Body of pancreas (tissue), 4 donors: ENCODE data around the gene IGF2BP2. TPM values are rescaled to one million over a fixed set of nuclear protein-coding genes. Genes with fewer than 3 reads are reported as not detected.

Source experiments
- ATAC-seq: fragments of 150-250 bp; one replicate; pipeline ENCODE4 v1.9.1; 2016
- DNase-seq, 4 donors: peaks; one replicate each; pipeline ENCODE4 v3.0.0-alpha.2; 2019
- H3K27ac ChIP-seq, 4 donors: fragments of 200-600 bp; sonication (generic); 1 replicate in 3 of 4; 2 replicates in 1 of 4; pipeline versions ENCODE4 v1.5.1 to v1.6.1; 2016 to 2019; ENCODE audit warnings: mild to moderate bottlenecking in 1 of 4, mixed read lengths in 1 of 4, moderate library complexity in 1 of 4
- H3K27me3 ChIP-seq, 2 donors: fragments of 200-600 bp; sonication (generic); one replicate each; pipeline ENCODE4 v1.6.0; 2016; ENCODE audit warnings: mild to moderate bottlenecking in 1 of 2
- H3K36me3 ChIP-seq, 2 donors: fragments of 200-600 bp; sonication (generic); replicated peaks in 1 of 2; 2 replicates each; pipeline ENCODE4 v1.5.1; 2016; ENCODE audit warnings: low read depth in 2 of 2; ENCODE audit not compliant: insufficient read depth in 1 of 2
- H3K4me1 ChIP-seq: fragments of 200-600 bp; sonication (generic); one replicate; pipeline ENCODE4 v1.6.0; 2016
- H3K4me3 ChIP-seq, 2 donors: fragments of 200-600 bp; sonication (generic); 1 replicate in 1 of 2; 2 replicates in 1 of 2; pipeline ENCODE4 v1.5.1; 2016 to 2019
- H3K9me3 ChIP-seq, 3 donors: fragments of 200-600 bp; sonication (generic); 1 replicate in 2 of 3; 2 replicates in 1 of 3; pipeline ENCODE4 v1.5.1; 2016
- POLR2A ChIP-seq, 3 donors: fragments of 450-650 bp; IDR thresholded peaks; one replicate each; pipeline ENCODE4 v1.6.1; 2016; ENCODE audit warnings: antibody characterized with exemption in 3 of 3, mild to moderate bottlenecking in 2 of 3
- WGBS, 2 donors: methylation state at CpG; one replicate each; pipeline ENCODE4 v1.1.5; 2017; 5-methylcytosine and 5-hydroxymethylcytosine counted together
- intact Hi-C: fragments of 100-400 bp; cut with DNase I; formaldehyde crosslinking; loops from one replicate; pipeline ENCODE4 v1.15.1; 2023
- total RNA-seq, 2 donors: library from RNA; depleted of rRNA; stranded (reverse); fragments of >200 nt; gene quantifications; one replicate each; pipeline ENCODE4 v1.1.0, GENCODE V29; 2016
- TF ChIP-seq, protein P1 (sequence below), 7 experiments: fragments of 450-650 bp in 4 of 7; fragments of 200-600 bp in 3 of 7; sonication (generic) in 3 of 7; IDR thresholded peaks; one replicate each; pipeline ENCODE4 v1.5.1; 2016 to 2019; ENCODE audit warnings: antibody characterized with exemption in 7 of 7

Gene IGF2BP2
- total RNA-seq, 2 donors from 2014 or later, result 19.4 to 25.2 TPM

DNA sequence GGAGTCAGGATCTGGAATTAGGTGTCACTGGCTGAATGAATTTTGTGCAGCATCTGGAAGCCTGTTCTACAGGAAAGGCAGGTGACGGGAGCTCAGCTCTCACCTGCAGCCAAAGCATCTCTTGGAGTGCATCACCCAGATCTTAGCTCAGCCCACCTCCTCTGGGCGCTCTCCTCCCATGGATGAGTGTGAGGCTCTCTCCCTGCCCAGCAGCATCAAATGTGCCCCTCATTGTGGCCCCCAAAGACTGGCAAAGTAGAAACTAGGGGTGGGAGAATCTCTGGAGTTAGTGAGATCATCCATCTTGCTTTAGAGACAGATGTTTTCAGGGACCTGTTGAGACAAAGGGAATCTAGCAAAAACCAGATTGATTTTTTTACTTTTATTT lies 170.1 kb downstream of the IGF2BP2 start:
- no peak for DNase-seq
- H3K27ac ChIP-seq, result no peak overlapping the region
- no peak for TF ChIP-seq POLR2A (IDR thresholded peaks at IDR 0.05)
- TF ChIP-seq, protein P1, sequence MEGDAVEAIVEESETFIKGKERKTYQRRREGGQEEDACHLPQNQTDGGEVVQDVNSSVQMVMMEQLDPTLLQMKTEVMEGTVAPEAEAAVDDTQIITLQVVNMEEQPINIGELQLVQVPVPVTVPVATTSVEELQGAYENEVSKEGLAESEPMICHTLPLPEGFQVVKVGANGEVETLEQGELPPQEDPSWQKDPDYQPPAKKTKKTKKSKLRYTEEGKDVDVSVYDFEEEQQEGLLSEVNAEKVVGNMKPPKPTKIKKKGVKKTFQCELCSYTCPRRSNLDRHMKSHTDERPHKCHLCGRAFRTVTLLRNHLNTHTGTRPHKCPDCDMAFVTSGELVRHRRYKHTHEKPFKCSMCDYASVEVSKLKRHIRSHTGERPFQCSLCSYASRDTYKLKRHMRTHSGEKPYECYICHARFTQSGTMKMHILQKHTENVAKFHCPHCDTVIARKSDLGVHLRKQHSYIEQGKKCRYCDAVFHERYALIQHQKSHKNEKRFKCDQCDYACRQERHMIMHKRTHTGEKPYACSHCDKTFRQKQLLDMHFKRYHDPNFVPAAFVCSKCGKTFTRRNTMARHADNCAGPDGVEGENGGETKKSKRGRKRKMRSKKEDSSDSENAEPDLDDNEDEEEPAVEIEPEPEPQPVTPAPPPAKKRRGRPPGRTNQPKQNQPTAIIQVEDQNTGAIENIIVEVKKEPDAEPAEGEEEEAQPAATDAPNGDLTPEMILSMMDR (IDR thresholded peaks at IDR 0.05), result no peak
- H3K4me1 ChIP-seq, result peaks cover 2% of the 10 kb centered on the region
- no peak for ATAC-seq
- no peak overlapping the region for H3K4me3 ChIP-seq
- no peaks in the 10 kb centered on the region for H3K27me3 ChIP-seq
- intact Hi-C loops, result no loop called here
- 68 to 97% methylated on average over 2 of the region's 2 CpGs for WGBS, 2 donors
- H3K36me3 ChIP-seq, result no peaks in the 10 kb centered on the region
- no peaks in the 10 kb centered on the region for H3K9me3 ChIP-seq

DNA sequence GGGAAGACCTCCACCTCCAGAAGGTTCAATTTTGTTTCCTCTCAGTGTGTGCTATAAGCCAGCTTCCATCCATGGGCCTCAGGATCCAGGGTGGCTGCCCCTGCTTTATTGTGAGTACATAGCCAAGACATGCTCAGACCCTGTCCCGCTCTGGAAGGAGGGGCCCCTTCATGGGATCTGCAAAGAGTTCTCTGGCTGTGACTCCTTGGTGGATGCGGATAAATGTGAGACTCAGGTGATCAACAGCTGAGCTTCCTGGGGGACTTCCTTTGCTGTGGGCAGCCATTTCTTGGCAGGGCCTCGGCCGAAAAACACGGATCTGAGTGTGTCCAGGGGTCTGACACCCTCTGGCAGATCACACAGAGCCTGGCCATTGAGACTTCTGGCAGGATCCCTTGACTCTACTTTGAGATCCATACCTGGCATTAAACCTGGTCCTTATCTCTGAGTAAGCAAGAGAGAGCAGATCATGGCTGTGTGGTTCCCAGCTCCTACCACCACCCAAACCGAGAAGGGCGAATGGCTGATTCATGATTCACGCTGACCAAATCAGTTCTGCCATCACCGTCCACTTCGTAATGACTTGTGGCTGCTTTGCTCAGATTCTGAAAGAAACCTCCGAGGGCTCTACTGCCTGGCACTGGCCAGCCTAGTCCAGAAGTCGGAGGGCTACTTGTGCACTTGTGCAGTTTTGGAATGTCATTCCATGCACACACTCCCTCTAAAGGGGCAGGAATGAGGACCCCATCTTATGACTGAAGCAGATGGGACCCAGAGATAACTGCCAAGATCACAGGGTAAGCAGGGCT lies 170.7 kb downstream of the IGF2BP2 start:
- intact Hi-C loops, result no loop called here
- no peak for TF ChIP-seq POLR2A (IDR thresholded peaks at IDR 0.05)
- 75 to 88% methylated on average over 9 to 12 of the region's 12 CpGs for WGBS, 2 donors
- no peak overlapping the region for H3K27ac ChIP-seq
- ATAC-seq, result no peak
- no peaks in the 10 kb centered on the region for H3K36me3 ChIP-seq
- H3K9me3 ChIP-seq, result no peaks in the 10 kb centered on the region
- no peak for DNase-seq
- H3K4me1 ChIP-seq, result no peaks in the 10 kb centered on the region
- H3K4me3 ChIP-seq, result no peak overlapping the region
- no peaks in the 10 kb centered on the region for H3K27me3 ChIP-seq

DNA sequence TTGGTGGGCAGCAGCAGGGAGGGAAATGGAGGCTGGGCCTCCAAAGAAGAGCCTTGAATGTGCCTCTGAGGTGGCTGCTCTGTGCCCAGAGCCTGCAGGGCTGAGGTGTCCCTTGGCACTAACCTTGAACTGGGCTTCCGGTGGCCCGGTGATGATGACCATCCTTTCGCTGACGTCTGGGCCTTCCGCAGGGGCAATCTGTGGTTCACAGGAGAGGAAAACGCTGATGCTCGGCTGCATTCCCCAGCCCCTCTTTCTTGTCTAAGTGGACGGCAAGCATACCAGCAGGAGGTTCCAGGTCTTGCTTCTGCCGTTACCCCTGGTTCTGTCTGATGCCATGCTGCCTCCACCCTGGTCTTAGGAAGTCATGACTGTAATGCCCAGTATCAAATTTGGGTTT lies 172.9 kb downstream of the IGF2BP2 start:
- intact Hi-C loops, result no loop called here
- WGBS, 2 donors, result 95% methylated on average over 5 to 9 of the region's 9 CpGs

DNA sequence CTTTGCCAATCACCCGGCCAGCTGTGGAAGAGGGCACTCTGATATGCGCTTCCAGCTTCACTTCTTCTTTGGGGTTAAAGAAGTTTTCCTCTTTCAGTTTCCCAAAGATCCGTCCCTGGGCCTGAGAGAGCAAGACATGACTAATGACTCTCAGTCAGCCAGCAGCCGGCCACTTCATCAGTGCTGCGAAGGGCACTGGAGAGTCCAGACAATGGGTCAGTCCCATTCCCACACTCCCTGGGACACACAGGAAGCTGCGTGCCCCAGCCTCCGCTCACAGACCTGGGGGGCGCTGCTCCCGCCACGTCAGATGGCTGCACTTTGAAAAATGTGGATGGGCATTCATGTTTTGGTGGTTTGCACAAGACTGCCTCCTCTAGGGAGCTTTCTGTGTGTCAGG lies 175.4 kb downstream of the IGF2BP2 start:
- ATAC-seq, result no peak
- TF ChIP-seq, protein P1 (IDR thresholded peaks at IDR 0.05), result no peak
- intact Hi-C loops, result no loop called here
- H3K9me3 ChIP-seq, result no peaks in the 10 kb centered on the region
- no peaks in the 10 kb centered on the region for H3K36me3 ChIP-seq
- H3K27ac ChIP-seq, result no peak overlapping the region
- H3K4me3 ChIP-seq, result no peak overlapping the region
- H3K27me3 ChIP-seq, result no peaks in the 10 kb centered on the region
- WGBS, 2 donors, result 83 to 91% methylated on average over 4 to 10 of the region's 10 CpGs
- no peaks in the 10 kb centered on the region for H3K4me1 ChIP-seq
- no peak for DNase-seq

More for the DNA sequence above, 172.9 kb downstream of the IGF2BP2 start:
- no peak for DNase-seq
- ATAC-seq, result no peak
- no peaks in the 10 kb centered on the region for H3K27me3 ChIP-seq
- TF ChIP-seq, protein P1 (IDR thresholded peaks at IDR 0.05), result no peak
- TF ChIP-seq POLR2A (IDR thresholded peaks at IDR 0.05), result no peak
- H3K4me3 ChIP-seq, result no peak overlapping the region
- no peak overlapping the region for H3K27ac ChIP-seq
- H3K36me3 ChIP-seq, result no peaks in the 10 kb centered on the region
- H3K9me3 ChIP-seq, result no peaks in the 10 kb centered on the region
- no peaks in the 10 kb centered on the region for H3K4me1 ChIP-seq

DNA sequence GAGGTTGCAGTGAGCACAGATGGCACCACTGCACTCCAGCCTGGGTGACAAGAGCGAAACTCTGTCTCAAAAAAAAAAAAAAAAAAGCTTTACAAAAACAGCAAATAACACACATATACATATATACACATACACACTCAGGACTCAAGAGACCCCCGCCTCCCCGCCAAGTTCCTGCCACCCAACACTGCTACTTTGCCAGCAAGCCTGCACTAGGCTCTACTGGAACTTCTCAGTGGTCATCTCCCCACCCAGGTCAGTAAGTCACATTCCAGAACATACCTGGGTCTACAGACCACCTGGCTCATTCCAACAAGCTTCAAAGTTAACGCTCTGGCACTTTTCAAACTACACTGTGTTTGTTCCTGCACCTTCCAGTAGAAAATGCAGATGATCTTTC lies 176.4 kb downstream of the IGF2BP2 start:
- no peak overlapping the region for H3K4me3 ChIP-seq
- no peak for ATAC-seq
- H3K9me3 ChIP-seq, result no peaks in the 10 kb centered on the region
- no peaks in the 10 kb centered on the region for H3K36me3 ChIP-seq
- H3K27ac ChIP-seq, result no peak overlapping the region
- WGBS, 2 donors, result 87 to 95% methylated on average over 4 of the region's 4 CpGs
- intact Hi-C loops, result no loop called here
- H3K27me3 ChIP-seq, result no peaks in the 10 kb centered on the region
- H3K4me1 ChIP-seq, result no peaks in the 10 kb centered on the region
- no peak for TF ChIP-seq POLR2A (IDR thresholded peaks at IDR 0.05)
- TF ChIP-seq, protein P1 (IDR thresholded peaks at IDR 0.05), result no peak
- no peak for DNase-seq
